Testis (tissue), 2 donors: ENCODE results near the gene CKAP2.

ENCODE experiments used
- CTCF ChIP-seq, 3 experiments: fragments of 450-650 bp in 2 of 3; fragments of 200-600 bp in 1 of 3; sonication (generic) in 1 of 3; IDR thresholded peaks; one replicate each; pipeline ENCODE4 v1.5.1; 2016 to 2019; ENCODE audit warnings: antibody characterized with exemption in 3 of 3, mild to moderate bottlenecking in 2 of 3, moderate library complexity in 1 of 3
- POLR2A ChIP-seq: fragments of 450-650 bp; IDR thresholded peaks from one replicate; pipeline ENCODE4 v1.6.1; 2017; ENCODE audit warnings: antibody characterized with exemption, mild to moderate bottlenecking, moderate library complexity

GRCh38 chr13:52446265-52446664, 9.0 kb upstream of the CKAP2 start:
- TF ChIP-seq CTCF (IDR thresholded peaks at IDR 0.05) (no peak), POLR2A (no peak)
